ENCODE measurements around the gene GNS.

The GNS gene

GRCh38 chr12:64747695-64748094 is 11.5 kb downstream of the GNS start:
- DNase-seq (ENCODE audit: extremely low spot score), result no peak
- POLR2A ChIA-PET, result no interaction called here
- TF ChIP-seq NFRKB (IDR thresholded peaks at IDR 0.05) (no peak), TARDBP (IDR thresholded peaks at IDR 0.05) (no peak), ELF4 (IDR thresholded peaks at IDR 0.05) (no peak), FOXM1 (IDR thresholded peaks at IDR 0.05; ENCODE audit: borderline replicate concordance) (no peak), PKNOX1 (IDR thresholded peaks at IDR 0.05) (no peak), LEF1 (IDR thresholded peaks at IDR 0.05; ENCODE audit: borderline replicate concordance) (no peak), SP1 (IDR thresholded peaks at IDR 0.05) (no peak), SUZ12 (IDR thresholded peaks at IDR 0.05) (no peak), ZNF384 (IDR thresholded peaks at IDR 0.05) (no peak), CTBP1 (IDR thresholded peaks at IDR 0.05; ENCODE audit: borderline replicate concordance) (no peak), BHLHE40 (IDR thresholded peaks at IDR 0.05; ENCODE audit: borderline replicate concordance) (no peak), L3MBTL2 (conservative IDR thresholded peaks at IDR 0.05) (no peak), ARNT (IDR thresholded peaks at IDR 0.05) (no peak), FOXK2 (IDR thresholded peaks at IDR 0.05) (no peak), HDGF (IDR thresholded peaks at IDR 0.05; ENCODE audit: borderline replicate concordance) (no peak), FOXA1 (IDR thresholded peaks at IDR 0.05) (no peak)
- CTCF ChIA-PET, result no interaction called here

GRCh38 chr12:64746663-64747062 is 12.5 kb downstream of the GNS start:
- TF ChIP-seq HDGF (IDR thresholded peaks at IDR 0.05; ENCODE audit: borderline replicate concordance), result no peak
- no peak for DNase-seq (ENCODE audit: extremely low spot score)
- CTCF ChIA-PET, result no interaction called here
- POLR2A ChIA-PET, result no interaction called here

GRCh38 chr12:64745980-64746379 is 13.2 kb downstream of the GNS start:
- ChIA-PET POLR2A (no interaction called here), CTCF (no interaction called here)
- DNase-seq (ENCODE audit: extremely low spot score), result no peak
- TF ChIP-seq L3MBTL2 (conservative IDR thresholded peaks at IDR 0.05) (no peak), FOXA1 (IDR thresholded peaks at IDR 0.05) (no peak), LEF1 (IDR thresholded peaks at IDR 0.05; ENCODE audit: borderline replicate concordance) (no peak), NFRKB (IDR thresholded peaks at IDR 0.05) (no peak), HDGF (IDR thresholded peaks at IDR 0.05; ENCODE audit: borderline replicate concordance) (no peak), PKNOX1 (IDR thresholded peaks at IDR 0.05) (no peak), ZNF384 (IDR thresholded peaks at IDR 0.05) (no peak), CTBP1 (IDR thresholded peaks at IDR 0.05; ENCODE audit: borderline replicate concordance) (no peak), FOXM1 (IDR thresholded peaks at IDR 0.05; ENCODE audit: borderline replicate concordance) (no peak), SP1 (IDR thresholded peaks at IDR 0.05) (no peak), ELF4 (IDR thresholded peaks at IDR 0.05) (no peak), FOXK2 (IDR thresholded peaks at IDR 0.05) (no peak), BHLHE40 (IDR thresholded peaks at IDR 0.05; ENCODE audit: borderline replicate concordance) (no peak)

- no peak for DNase-seq (ENCODE audit: extremely low spot score)
- POLR2A ChIA-PET, result no interaction called here
- CTCF ChIA-PET, result no interaction called here
- TF ChIP-seq ELF4 (IDR thresholded peaks at IDR 0.05), result no peak
Measured at GRCh38 chr12:64745259-64745807, 13.9 kb downstream of the GNS start.

- CTCF ChIA-PET, result no interaction called here
- POLR2A ChIA-PET, result no interaction called here
- TF ChIP-seq CTBP1 (IDR thresholded peaks at IDR 0.05; ENCODE audit: borderline replicate concordance) (no peak), ZNF384 (IDR thresholded peaks at IDR 0.05) (0 out of 2 replicates have a peak, but pooled peaks have one; percentile 19)
- no peak for DNase-seq (ENCODE audit: extremely low spot score)
Measured at GRCh38 chr12:64744422-64745258, 14.6 kb downstream of the GNS start.

GRCh38 chr12:64743206-64743605 is 16.0 kb downstream of the GNS start:
- TF ChIP-seq ZNF384 (IDR thresholded peaks at IDR 0.05) (no peak), CTBP1 (IDR thresholded peaks at IDR 0.05; ENCODE audit: borderline replicate concordance) (no peak)
- ChIA-PET CTCF (no interaction called here), POLR2A (no interaction called here)
- DNase-seq (ENCODE audit: extremely low spot score), result no peak

- no peak for TF ChIP-seq SUZ12 (IDR thresholded peaks at IDR 0.05)
- TF ChIP-seq PKNOX1 (IDR thresholded peaks at IDR 0.05), result no peak
- no peak for TF ChIP-seq ZNF384 (IDR thresholded peaks at IDR 0.05)
- no peak for TF ChIP-seq CTBP1 (IDR thresholded peaks at IDR 0.05; ENCODE audit: borderline replicate concordance)
- TF ChIP-seq BHLHE40 (IDR thresholded peaks at IDR 0.05; ENCODE audit: borderline replicate concordance), result no peak
- no peak for TF ChIP-seq TARDBP (IDR thresholded peaks at IDR 0.05)
- TF ChIP-seq ARNT (IDR thresholded peaks at IDR 0.05), result no peak
- no peak for TF ChIP-seq NFRKB (IDR thresholded peaks at IDR 0.05)
- TF ChIP-seq FOXA1 (IDR thresholded peaks at IDR 0.05), result no peak
- TF ChIP-seq FOXK2 (IDR thresholded peaks at IDR 0.05), result no peak
- no peak for TF ChIP-seq SP1 (IDR thresholded peaks at IDR 0.05)
- no peak for TF ChIP-seq L3MBTL2 (conservative IDR thresholded peaks at IDR 0.05)
- POLR2A ChIA-PET, result no interaction called here
- CTCF ChIA-PET, result no interaction called here
- DNase-seq (ENCODE audit: extremely low spot score), result no peak
Measured at GRCh38 chr12:64742416-64742815, 16.8 kb downstream of the GNS start.

Measured in HEK293T (cell line).